Stomach (tissue), 4 donors: ENCODE data around the gene OR11A1.

Experiments used
- CTCF ChIP-seq, 7 experiments: fragments of 450-650 bp in 4 of 7; fragments of 200-600 bp in 3 of 7; sonication (generic) in 3 of 7; IDR thresholded peaks; one replicate each; pipeline ENCODE4 v1.5.1; 2016 to 2019; ENCODE audit warnings: antibody characterized with exemption in 7 of 7, control low read depth in 2 of 7, mild to moderate bottlenecking in 1 of 7
- EP300 ChIP-seq: sonication (generic); formaldehyde crosslinking; IDR thresholded peaks from one replicate; pipeline ENCODE4 v1.6.1; 2017; ENCODE audit warnings: antibody characterized with exemption
- POLR2A ChIP-seq, 4 donors: fragments of 450-650 bp; IDR thresholded peaks; one replicate each; pipeline ENCODE4 v1.6.1; 2016; ENCODE audit warnings: antibody characterized with exemption in 4 of 4, control low read depth in 2 of 4, mild to moderate bottlenecking in 1 of 4, moderate library complexity in 1 of 4
- POLR2AphosphoS5 ChIP-seq, 3 donors: sonication (generic); formaldehyde crosslinking; IDR thresholded peaks; one replicate each; pipeline ENCODE4 v1.6.1; 2016; ENCODE audit warnings: antibody characterized with exemption in 3 of 3

- no peak for TF ChIP-seq CTCF (IDR thresholded peaks at IDR 0.05)
- TF ChIP-seq POLR2A (IDR thresholded peaks at IDR 0.05), result no peak
- no peak for TF ChIP-seq EP300
- no peak for TF ChIP-seq POLR2AphosphoS5 (IDR thresholded peaks at IDR 0.05)
Observed at GRCh38 chr6:29502181-29502580, 45.3 kb upstream of the OR11A1 start.
